NCI-H526 (cell line): Measurements from ENCODE around the gene VPS51.
A peak's percentile ranks its signal among the peaks of the same experiment; 100 is the strongest.
"Not testable (repeated sequence)": the region's sequence is repeated elsewhere in the genome, so short reads cannot be mapped to it uniquely, and the experiment has no call there.

ENCODE experiments used
- DNase-seq, 2 experiments: peaks; one replicate each; lab custom pipeline; 2025; lab: John Stamatoyannopoulos, UW

VPS51 gene

GRCh38 chr11:65107751-65108468 lies 11.9 kb downstream of the VPS51 start:
- no peak for DNase-seq

GRCh38 chr11:65108469-65109123 lies 12.6 kb downstream of the VPS51 start:
- DNase-seq = no peak

GRCh38 chr11:65109231-65110198 lies 13.5 kb downstream of the VPS51 start:
- no peak for DNase-seq

GRCh38 chr11:65110354-65110861 lies 14.4 kb downstream of the VPS51 start:
- peak; percentile 73 to 92 for DNase-seq

- DNase-seq = no peak
Measured at GRCh38 chr11:65111159-65111743, 15.2 kb downstream of the VPS51 start.

- DNase-seq = peak; percentile 94 to 99
Measured at GRCh38 chr11:65111744-65112545, 15.9 kb downstream of the VPS51 start, which contains the start of gene TM7SF2. TSS of gene TM7SF2 (plus strand) at chr11:65111872. CDS start at chr11:65112016, 144 bp downstream.

- DNase-seq = peak in 1 of 2 experiments; percentile 85
Measured at GRCh38 chr11:65112546-65113360, 16.7 kb downstream of the VPS51 start.

GRCh38 chr11:65113361-65113756 lies 17.3 kb downstream of the VPS51 start:
- peak in 1 of 2 experiments; percentile 55 for DNase-seq

GRCh38 chr11:65113839-65114238 lies 17.8 kb downstream of the VPS51 start:
- no peak for DNase-seq

- no peak for DNase-seq
Measured at GRCh38 chr11:65114538-65115171, 18.6 kb downstream of the VPS51 start.

GRCh38 chr11:65115361-65116082 lies 19.5 kb downstream of the VPS51 start:
- no peak for DNase-seq

GRCh38 chr11:65116370-65117205 lies 20.6 kb downstream of the VPS51 start:
- DNase-seq = peak in 1 of 2 experiments; percentile 66

GRCh38 chr11:65117206-65118096 lies 21.4 kb downstream of the VPS51 start, which contains the start of gene ZNHIT2:
TSS of gene ZNHIT2 (minus strand) at chr11:65117701. CDS start at chr11:65117653, 48 bp downstream.
- DNase-seq = peak; percentile 99 to 100

- no peak for DNase-seq
Measured at GRCh38 chr11:65118097-65118837, 22.3 kb downstream of the VPS51 start.

GRCh38 chr11:65118891-65119669 lies 23.1 kb downstream of the VPS51 start:
- DNase-seq = not testable (repeated sequence)
